K562 (cell line): ENCODE measurements around the gene KNL1. TPM values are rescaled to one million over a fixed set of nuclear protein-coding genes. Genes with fewer than 3 reads are reported as not detected.

Source experiments
- ATF6 ChIP-seq: sonication (generic); formaldehyde crosslinking; IDR thresholded peaks from 2 replicates; pipeline ENCODE4 v1.4.0; 2020; ENCODE audit warnings: mild to moderate bottlenecking, missing genetic modification reagents
- BRCA1 ChIP-seq, 2 experiments: fragments of 450-650 bp in 1 of 2; sonication (generic) in 1 of 2; formaldehyde crosslinking in 1 of 2; IDR thresholded peaks; 2 replicates each; pipeline versions ENCODE4 v1.5.0 to v1.6.1; 2017 to 2020; ENCODE audit warnings: mild to moderate bottlenecking in 1 of 2, missing genetic modification reagents in 1 of 2
- CCNT2 ChIP-seq: IDR thresholded peaks from 2 replicates; pipeline ENCODE4 v1.6.1; 2011; ENCODE audit warnings: borderline replicate concordance, low read depth, mild to moderate bottlenecking, moderate library complexity, mixed read lengths, low read length; ENCODE audit not compliant: insufficient read length; ENCODE audit errors: extremely low read depth
- EGR1 ChIP-seq: fragments of 450-650 bp; conservative IDR thresholded peaks from 2 replicates; pipeline ENCODE4 v1.6.1; 2017; ENCODE audit warnings: mild to moderate bottlenecking
- ELF2 ChIP-seq: fragments of 250-450 bp; sonication (Bioruptor Pico); IDR thresholded peaks from 2 replicates; pipeline ENCODE4 v1.5.0; 2021; ENCODE audit warnings: mild to moderate bottlenecking
- FOXK2 ChIP-seq, 2 experiments: fragments of 450-650 bp; IDR thresholded peaks in 1 of 2; conservative IDR thresholded peaks in 1 of 2; 2 replicates each; pipeline ENCODE4 v1.6.1; 2016; ENCODE audit warnings: low read depth in 2 of 2, mild to moderate bottlenecking in 1 of 2
- MYNN ChIP-seq, 2 experiments: sonication (generic); formaldehyde crosslinking in 1 of 2; IDR thresholded peaks; 2 replicates each; pipeline versions ENCODE4 v1.5.0 to v1.6.1; 2016 to 2020; ENCODE audit warnings: antibody characterized with exemption in 1 of 2, missing genetic modification reagents in 1 of 2
- NFATC3 ChIP-seq: fragments of 450-650 bp; IDR thresholded peaks from 2 replicates; pipeline ENCODE4 v1.6.1; 2017; ENCODE audit warnings: mild to moderate bottlenecking
- PHF8 ChIP-seq: fragments of 200-600 bp; sonication (generic); IDR thresholded peaks from 2 replicates; pipeline ENCODE4 v1.6.1; 2012; ENCODE audit warnings: mixed run types, mild to moderate bottlenecking, inconsistent platforms, low read length, moderate library complexity, borderline replicate concordance
- PRPF4 ChIP-seq: fragments of 200-400 bp; formaldehyde crosslinking; IDR thresholded peaks from one replicate; pipeline ENCODE4 v1.6.1; 2017; ENCODE audit warnings: low read length, low read depth, mild to moderate bottlenecking; ENCODE audit not compliant: insufficient read depth, poor library complexity, severe bottlenecking
- SMARCE1 ChIP-seq: fragments of 450-650 bp; IDR thresholded peaks from 2 replicates; pipeline ENCODE4 v1.7.1; 2016; ENCODE audit warnings: mild to moderate bottlenecking
- TEAD4 ChIP-seq, 2 experiments: sonication (generic) in 1 of 2; formaldehyde crosslinking in 1 of 2; IDR thresholded peaks; 2 replicates each; pipeline versions ENCODE4 v1.6.1 to v1.8.0; 2012 to 2022; ENCODE audit warnings: borderline replicate concordance in 1 of 2, inconsistent platforms in 1 of 2, low read length in 1 of 2, mild to moderate bottlenecking in 1 of 2, missing genetic modification reagents in 1 of 2
- ZC3H11A ChIP-seq: IDR thresholded peaks from 2 replicates; pipeline ENCODE4 v1.6.1; 2012; ENCODE audit warnings: low read depth, low read length, improper control_type of control experiment
- polyA plus RNA-seq, 8 experiments: library from polyadenylated mRNA; depleted of rRNA in 4 of 8; stranded (reverse) in 5 of 8; unstranded in 3 of 8; fragments of >200 nt; fragmentation: Nextera tagmentation in 2 of 8; fragmentation: Illumina TruSeq in 1 of 8; extraction: Ambion mirVana in 2 of 8; extraction: Trizol in 1 of 8; gene quantifications; 2 replicates each; pipeline versions ENCODE4 v1.2.1 to v1.2.3, GENCODE V29; 2011 to 2014; ENCODE audit warnings: inconsistent platforms in 1 of 8, missing spikeins in 1 of 8
- total RNA-seq, 7 experiments: library from RNA; depleted of rRNA in 6 of 7; stranded (reverse); fragments of >200 nt in 6 of 7; fragmentation: Illumina TruSeq in 2 of 7; extraction: Trizol in 2 of 7; gene quantifications; 2 replicates each; pipeline versions ENCODE4 v1.2.1 to v1.2.3, GENCODE V29; 2011 to 2021; ENCODE audit warnings: low replicate concordance in 1 of 7
- TF ChIP-seq, protein P1 (sequence below): sonication (generic); formaldehyde crosslinking; IDR thresholded peaks from 2 replicates; pipeline ENCODE4 v1.8.0; 2022; ENCODE audit warnings: mild to moderate bottlenecking, missing genetic modification reagents
- TF ChIP-seq, protein P2 (sequence below): sonication (generic); formaldehyde crosslinking; IDR thresholded peaks from 2 replicates; pipeline ENCODE4 v1.8.0; 2023; ENCODE audit warnings: mild to moderate bottlenecking, missing genetic modification reagents

KNL1 gene
- total and polyA plus RNA-seq, 9 of the 15 experiments (the other 6 are each of a cell fraction or from before 2014, with no cell fraction given), result 14.5 to 65.4 (median 34.6) TPM

DNA sequence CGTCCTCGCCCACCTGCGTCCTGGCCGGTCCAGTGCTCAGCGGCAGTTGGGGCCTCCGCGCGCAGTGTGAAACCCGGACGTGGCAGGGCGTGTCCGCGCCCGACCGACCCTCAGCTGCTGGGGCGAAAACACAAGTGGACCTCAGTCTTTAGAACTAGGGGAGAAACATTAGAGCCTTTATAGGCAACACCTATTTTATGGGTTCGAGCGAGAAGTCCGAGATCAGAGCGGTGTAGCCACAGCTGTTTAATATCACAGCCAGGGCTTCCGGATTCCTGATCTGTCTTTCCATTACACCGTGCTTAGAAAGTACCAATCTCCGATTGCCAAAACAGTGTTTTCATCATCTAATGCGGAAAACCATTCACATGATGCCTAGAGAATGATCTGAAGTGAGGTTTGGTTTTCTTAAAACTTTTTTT, 101.4 kb downstream of the KNL1 start (continued):
- TF ChIP-seq ZC3H11A, result no peak
- no peak for TF ChIP-seq PHF8
- TF ChIP-seq PRPF4, result no peak
- TF ChIP-seq SMARCE1, result no peak
- TF ChIP-seq ATF6 (CRISPR knock-in tag), result no peak
- 0 out of 2 replicates have a peak, but pooled peaks have one; percentile 1 for TF ChIP-seq MYNN (IDR thresholded peaks at IDR 0.05)
- TF ChIP-seq MYNN (CRISPR knock-in tag; IDR thresholded peaks at IDR 0.05), result no peak
- TF ChIP-seq, protein P1, sequence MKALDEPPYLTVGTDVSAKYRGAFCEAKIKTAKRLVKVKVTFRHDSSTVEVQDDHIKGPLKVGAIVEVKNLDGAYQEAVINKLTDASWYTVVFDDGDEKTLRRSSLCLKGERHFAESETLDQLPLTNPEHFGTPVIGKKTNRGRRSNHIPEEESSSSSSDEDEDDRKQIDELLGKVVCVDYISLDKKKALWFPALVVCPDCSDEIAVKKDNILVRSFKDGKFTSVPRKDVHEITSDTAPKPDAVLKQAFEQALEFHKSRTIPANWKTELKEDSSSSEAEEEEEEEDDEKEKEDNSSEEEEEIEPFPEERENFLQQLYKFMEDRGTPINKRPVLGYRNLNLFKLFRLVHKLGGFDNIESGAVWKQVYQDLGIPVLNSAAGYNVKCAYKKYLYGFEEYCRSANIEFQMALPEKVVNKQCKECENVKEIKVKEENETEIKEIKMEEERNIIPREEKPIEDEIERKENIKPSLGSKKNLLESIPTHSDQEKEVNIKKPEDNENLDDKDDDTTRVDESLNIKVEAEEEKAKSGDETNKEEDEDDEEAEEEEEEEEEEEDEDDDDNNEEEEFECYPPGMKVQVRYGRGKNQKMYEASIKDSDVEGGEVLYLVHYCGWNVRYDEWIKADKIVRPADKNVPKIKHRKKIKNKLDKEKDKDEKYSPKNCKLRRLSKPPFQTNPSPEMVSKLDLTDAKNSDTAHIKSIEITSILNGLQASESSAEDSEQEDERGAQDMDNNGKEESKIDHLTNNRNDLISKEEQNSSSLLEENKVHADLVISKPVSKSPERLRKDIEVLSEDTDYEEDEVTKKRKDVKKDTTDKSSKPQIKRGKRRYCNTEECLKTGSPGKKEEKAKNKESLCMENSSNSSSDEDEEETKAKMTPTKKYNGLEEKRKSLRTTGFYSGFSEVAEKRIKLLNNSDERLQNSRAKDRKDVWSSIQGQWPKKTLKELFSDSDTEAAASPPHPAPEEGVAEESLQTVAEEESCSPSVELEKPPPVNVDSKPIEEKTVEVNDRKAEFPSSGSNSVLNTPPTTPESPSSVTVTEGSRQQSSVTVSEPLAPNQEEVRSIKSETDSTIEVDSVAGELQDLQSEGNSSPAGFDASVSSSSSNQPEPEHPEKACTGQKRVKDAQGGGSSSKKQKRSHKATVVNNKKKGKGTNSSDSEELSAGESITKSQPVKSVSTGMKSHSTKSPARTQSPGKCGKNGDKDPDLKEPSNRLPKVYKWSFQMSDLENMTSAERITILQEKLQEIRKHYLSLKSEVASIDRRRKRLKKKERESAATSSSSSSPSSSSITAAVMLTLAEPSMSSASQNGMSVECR (CRISPR knock-in tag), result 0 out of 2 replicates have a peak, but pooled peaks have one; percentile 57
- TF ChIP-seq BRCA1 (IDR thresholded peaks at IDR 0.05), result no peak
- TF ChIP-seq BRCA1 (CRISPR knock-in tag; IDR thresholded peaks at IDR 0.05), result no peak
- TF ChIP-seq, protein P2, sequence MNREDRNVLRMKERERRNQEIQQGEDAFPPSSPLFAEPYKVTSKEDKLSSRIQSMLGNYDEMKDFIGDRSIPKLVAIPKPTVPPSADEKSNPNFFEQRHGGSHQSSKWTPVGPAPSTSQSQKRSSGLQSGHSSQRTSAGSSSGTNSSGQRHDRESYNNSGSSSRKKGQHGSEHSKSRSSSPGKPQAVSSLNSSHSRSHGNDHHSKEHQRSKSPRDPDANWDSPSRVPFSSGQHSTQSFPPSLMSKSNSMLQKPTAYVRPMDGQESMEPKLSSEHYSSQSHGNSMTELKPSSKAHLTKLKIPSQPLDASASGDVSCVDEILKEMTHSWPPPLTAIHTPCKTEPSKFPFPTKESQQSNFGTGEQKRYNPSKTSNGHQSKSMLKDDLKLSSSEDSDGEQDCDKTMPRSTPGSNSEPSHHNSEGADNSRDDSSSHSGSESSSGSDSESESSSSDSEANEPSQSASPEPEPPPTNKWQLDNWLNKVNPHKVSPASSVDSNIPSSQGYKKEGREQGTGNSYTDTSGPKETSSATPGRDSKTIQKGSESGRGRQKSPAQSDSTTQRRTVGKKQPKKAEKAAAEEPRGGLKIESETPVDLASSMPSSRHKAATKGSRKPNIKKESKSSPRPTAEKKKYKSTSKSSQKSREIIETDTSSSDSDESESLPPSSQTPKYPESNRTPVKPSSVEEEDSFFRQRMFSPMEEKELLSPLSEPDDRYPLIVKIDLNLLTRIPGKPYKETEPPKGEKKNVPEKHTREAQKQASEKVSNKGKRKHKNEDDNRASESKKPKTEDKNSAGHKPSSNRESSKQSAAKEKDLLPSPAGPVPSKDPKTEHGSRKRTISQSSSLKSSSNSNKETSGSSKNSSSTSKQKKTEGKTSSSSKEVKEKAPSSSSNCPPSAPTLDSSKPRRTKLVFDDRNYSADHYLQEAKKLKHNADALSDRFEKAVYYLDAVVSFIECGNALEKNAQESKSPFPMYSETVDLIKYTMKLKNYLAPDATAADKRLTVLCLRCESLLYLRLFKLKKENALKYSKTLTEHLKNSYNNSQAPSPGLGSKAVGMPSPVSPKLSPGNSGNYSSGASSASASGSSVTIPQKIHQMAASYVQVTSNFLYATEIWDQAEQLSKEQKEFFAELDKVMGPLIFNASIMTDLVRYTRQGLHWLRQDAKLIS (CRISPR knock-in tag), result no peak
- 0 out of 2 replicates have a peak, but pooled peaks have one; percentile 7 for TF ChIP-seq TEAD4 (IDR thresholded peaks at IDR 0.05; ENCODE audit: low read length)
- no peak for TF ChIP-seq TEAD4 (CRISPR knock-in tag; IDR thresholded peaks at IDR 0.05; ENCODE audit: borderline replicate concordance)
- TF ChIP-seq NFATC3, result no peak
- TF ChIP-seq FOXK2 (conservative IDR thresholded peaks at IDR 0.05 in 1 of 2, IDR thresholded peaks at IDR 0.05 in 1 of 2; ENCODE audit: low read depth in 2 of 2), result no peak
- peak; percentile 53; the same call in 1 of the 2 replicates for TF ChIP-seq ELF2 (CRISPR knock-in tag)
- no peak for TF ChIP-seq EGR1
- TF ChIP-seq CCNT2, result no peak
